NCI-H2081 treated with DMSO at 0.1 percent for 48 hours (cell line): ENCODE data around the gene CBARP.
A peak's percentile ranks its signal among the peaks of the same experiment; 100 is the strongest.

Source experiments
- DNase-seq: peaks from one replicate; lab custom pipeline; 2025; lab: John Stamatoyannopoulos, UW

Gene CBARP

DNA sequence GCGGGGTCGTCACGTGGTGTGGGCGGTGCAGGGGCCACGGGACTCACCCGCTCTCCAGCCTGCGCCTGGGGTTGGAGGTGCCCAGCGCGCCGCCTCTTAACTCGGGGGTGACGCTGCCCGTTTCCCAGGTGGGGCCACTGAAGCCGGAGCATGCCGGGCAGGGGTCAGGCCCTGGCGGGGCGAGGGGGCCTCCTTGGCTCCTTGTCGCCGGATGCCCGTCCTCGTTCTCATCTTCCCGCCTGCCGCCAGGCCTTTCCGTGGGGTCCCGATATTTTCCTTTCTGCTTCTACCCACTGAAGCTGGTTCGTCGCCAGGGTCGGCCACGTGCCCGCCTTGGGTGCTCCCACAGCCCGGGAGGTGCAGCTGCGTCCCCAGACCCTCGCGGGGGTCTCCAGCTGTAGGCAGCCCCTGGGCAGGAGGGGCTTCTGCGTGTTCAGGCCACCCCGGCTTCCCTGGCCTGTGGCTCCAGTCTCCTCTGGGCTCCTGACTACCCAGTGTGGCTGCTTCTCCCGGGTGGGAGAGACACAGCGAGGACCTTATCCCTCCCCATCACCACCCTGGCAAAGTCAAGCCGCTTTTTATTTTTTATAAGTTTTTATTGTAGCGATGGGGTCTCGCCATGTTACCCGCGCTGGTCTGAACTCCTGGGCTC is 38.3 kb upstream of the CBARP start:
- DNase-seq = no peak

- DNase-seq = peak; percentile 57
Observed at GRCh38 chr19:1275260-1275975, 37.6 kb upstream of the CBARP start, which contains the start of gene FAM174C. FAM174C (plus strand) TSS chr19:1275530; CDS start chr19:1275550, 20 bp downstream.

DNA sequence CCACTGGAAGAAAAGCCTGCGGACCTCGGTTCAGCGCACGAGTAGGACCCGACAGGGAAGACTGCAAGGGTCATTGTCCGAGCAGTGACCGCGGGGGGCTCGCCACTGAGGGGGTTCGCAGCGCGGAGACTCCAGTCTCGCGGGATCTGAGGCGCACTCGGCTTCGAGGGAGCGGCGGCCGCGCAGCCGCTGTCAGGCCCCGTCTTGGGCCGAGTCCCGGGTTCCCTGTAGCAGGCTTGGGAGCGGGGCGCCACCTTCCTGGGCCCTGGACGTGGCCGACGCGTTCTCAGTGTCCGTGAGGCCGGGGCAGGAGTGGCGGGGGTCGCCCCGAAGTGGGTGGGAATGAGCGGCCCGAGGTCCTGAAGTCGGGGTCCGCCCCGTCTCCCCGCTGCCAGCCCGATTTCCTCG is 37.1 kb upstream of the CBARP start:
- no peak for DNase-seq

DNA sequence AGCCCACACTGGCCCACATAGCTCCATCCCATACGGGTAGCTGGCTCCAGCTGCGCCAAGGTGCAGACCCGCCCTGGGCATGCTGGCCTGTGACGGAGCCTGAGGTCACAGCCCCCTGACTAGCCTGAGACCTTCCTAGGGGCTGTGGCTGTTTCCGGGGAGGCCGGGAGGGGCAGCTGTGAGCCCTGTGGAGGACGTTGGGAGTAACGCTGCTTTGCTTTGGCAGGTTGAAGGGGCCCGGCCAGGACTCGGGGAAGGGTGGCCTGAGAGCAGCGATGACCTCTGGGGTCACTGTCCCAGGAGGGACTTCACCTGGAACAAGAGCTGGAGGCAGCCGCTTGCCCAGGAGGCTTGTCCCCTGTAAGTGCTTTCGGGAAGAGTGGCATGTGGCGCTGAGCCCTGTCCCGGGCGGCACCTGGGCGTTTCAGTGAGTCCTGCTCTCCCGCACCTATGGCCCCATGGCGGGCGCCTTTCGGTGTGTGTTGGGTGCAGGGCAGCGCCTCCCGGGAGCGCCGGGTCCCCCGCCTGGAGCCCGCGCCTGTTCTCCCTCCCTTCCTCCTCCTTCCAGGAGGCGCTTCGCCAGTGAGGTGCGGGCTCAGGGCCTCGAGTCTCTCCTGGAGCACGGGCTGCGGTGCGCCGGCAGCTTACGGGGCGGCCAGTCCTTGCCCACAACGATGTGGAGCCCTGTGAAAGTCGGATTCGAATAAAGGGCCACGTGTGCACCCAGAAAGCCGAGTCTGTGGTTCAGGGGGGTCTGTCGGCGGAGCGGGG is 36.5 kb upstream of the CBARP start:
- DNase-seq = no peak

DNA sequence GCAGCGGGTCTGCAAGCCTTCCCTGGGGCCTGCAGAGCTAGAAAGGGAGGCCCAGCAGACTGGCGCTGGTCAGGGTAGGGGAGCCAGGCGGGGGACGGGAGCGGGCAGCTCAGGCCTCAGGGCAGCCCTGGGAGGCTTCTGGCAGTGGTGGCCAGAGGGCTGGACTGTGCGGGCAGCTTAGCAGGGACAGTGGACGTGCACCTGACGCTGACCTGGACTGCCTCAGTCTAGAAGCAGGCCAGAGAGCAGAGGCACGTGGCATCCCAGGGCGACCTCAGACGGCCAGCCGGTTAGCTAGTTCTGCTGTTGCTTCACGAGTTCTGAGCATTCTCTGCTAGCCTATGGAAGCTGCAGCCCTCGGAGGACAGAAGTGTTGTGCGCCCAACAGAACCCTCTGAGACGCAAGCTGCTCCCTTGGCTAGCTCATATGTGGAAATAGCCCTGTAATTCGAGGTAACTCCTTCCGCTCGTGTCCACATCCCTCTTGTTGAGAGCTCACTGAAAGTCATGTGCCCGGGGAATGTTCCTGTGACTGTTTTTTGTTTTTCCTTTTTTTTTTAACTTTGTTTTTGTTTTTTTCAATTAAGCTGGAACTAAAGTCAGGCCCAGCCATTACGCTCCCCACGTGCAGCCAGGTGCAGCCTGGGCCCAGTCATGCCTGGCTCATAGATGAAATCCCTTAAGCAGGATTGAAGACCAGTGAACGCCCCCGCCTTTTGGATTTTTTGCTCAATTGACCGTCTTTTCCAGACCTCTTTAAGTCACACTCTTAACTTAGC is 35.6 kb upstream of the CBARP start:
- DNase-seq = no peak

DNA sequence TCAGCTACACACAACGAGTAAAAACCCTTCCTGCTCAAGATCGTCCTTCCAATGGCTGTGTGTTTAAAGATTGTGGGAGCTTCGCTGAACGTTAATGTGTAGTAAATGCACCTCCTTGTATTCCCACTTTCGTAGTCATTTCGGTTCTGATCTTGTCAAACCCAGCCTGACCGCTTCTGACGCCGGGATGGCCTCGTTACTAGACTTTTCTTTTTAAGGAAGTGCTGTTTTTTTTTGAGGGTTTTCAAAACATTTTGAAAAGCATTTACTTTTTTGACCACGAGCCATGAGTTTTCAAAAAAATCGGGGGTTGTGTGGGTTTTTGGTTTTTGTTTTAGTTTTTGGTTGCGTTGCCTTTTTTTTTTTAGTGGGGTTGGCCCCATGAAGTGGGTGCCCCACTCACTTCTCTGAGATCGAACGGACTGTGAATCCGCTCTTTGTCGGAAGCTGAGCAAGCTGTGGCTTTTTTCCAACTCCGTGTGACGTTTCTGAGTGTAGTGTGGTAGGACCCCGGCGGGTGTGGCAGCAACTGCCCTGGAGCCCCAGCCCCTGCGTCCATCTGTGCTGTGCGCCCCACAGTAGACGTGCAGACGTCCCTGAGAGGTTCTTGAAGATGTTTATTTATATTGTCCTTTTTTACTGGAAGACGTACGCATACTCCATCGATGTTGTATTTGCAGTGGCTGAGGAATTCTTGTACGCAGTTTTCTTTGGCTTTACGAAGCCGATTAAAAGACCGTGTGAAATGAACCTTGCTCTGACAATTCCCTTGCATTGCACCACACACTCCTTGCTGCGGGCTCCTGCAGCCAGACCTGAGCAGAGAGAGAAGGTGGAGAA is 34.8 kb upstream of the CBARP start:
- no peak for DNase-seq

DNA sequence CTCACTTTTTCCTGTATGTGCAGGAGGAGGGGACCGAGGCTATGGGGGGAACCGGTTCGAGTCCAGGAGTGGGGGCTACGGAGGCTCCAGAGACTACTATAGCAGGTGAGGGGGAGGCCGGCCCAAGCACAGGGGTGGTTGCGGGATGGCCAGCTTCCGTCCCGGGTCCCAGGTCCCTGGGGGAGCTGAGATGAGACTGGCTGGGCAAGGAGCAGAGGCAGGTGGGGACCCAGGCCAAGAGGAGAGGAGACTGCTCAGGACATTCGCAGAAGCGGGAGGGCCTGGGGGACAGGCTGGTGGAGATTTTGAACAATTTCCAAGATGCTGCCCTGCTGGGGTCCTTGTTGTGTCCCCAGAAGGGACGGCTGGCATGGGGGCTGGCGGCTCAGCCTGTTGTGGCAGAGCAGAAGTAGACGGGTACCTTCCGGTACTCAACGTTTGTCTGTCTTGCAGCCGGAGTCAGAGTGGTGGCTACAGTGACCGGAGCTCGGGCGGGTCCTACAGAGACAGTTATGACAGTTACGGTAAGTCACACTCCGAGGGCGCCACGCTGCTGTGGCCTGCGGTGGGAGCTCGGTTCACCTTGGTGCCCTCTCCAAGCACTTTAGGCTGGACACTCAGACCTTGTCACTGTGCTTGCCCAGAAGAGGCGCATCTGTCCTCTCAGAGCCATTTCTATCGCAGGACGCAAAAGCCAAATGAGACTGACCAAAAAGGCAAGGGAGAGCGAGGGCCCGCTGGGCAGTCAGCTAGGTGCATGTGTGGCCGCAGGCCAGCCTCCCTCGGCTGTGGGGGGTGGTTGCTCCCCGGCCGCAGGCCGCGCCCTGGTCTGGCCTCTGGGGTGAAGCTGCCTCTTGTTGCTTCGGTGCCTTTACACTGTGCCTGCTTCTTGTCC is 34.0 kb upstream of the CBARP start:
- DNase-seq = no peak

DNA sequence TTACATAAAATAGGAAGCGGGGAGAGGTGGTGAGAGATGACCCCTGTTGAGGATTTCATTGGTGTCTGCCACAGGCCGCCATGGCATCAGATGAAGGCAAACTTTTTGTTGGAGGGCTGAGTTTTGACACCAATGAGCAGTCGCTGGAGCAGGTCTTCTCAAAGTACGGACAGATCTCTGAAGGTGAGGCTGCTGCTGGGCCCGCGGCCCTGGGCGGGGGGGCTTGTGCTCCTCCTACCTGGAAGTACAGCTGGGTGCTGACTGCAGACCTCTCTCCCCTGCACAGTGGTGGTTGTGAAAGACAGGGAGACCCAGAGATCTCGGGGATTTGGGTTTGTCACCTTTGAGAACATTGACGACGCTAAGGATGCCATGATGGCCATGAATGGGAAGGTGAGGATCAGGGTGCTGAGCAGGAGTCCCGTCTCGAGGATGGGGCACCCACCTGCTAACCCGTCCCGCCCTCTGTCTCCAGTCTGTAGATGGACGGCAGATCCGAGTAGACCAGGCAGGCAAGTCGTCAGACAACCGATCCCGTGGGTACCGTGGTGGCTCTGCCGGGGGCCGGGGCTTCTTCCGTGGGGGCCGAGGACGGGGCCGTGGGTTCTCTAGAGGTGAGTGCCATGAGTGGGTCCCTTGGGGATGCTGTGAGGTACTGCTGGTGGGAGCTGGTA is 33.2 kb upstream of the CBARP start:
- no peak for DNase-seq

DNA sequence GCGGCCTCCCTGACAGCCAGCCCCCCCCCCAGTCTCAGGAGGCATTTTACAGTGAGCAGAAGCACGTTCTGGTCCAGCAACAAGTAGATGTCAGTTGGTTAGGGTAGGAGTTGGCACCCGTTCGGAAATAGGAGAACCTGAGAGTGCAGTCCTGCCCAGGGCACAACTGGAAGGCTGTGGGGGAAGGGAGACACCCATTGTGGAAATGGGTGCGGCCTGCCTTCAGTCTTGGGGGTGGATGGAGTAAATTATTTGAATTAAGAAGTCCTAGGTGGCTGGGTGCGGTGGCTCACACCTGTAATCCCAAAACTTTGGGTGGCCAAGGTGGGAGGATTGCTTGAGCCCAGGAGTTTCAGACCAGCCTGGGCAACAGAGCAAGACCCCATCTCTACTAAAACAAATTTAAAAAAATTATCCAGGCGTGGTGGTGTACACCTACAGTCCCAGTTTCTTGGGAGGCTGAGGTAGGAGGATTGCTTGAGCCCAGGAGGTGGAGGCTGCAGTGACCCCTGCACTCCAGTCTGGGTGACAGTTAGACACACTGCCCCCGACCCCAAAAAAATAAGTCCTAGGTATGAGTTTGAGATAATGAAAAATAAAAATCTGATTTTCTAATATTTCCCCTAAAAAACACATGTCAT is 32.5 kb upstream of the CBARP start:
- DNase-seq = no peak

DNA sequence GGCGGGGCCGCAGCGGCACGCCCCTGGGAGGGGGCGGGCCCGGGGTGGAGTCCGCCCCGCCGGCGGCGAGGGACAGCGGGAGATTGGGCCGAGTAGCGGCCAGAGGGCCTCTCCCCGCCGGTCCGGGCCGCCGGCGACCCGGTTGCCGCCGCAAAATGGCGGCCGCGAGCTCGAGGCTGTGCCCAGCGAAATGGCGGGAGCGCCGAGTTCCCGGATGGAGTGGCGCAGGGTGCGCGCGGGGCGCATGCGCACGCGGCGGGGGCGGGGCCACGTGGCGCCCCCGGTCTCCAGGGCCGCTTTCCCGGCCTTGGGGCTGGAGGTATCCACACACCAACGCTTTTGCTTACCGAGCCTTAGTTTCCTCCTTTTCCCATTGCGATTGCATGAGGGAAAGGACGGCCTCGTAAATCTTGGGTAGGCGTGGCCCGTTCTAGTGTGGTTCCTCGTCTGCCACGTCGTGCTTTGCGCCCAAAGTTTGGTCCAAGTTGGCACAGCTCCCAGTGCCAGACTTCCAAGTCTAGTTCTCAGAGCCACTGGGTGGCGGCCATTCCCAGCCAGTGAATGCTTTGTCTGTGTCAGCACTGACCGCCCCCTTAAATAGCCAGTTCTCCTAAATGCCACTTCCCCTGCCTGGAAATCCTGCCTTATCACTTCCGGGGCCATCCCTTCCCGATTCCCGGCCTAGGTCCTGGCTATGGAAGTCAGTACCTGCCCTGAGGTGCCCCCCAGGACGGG is 31.8 kb upstream of the CBARP start:
- no peak for DNase-seq

- peak; percentile 89 for DNase-seq
Observed at GRCh38 chr19:1269065-1269477, 31.3 kb upstream of the CBARP start, which contains the start of gene CIRBP. CIRBP (plus strand) TSS chr19:1269332; CDS start chr19:1270934, 1,602 bp downstream.

GRCh38 chr19:1268226-1269064 is 30.6 kb upstream of the CBARP start:
- no peak for DNase-seq

- no peak for DNase-seq
Observed at GRCh38 chr19:1267477-1268225, 29.8 kb upstream of the CBARP start.

DNA sequence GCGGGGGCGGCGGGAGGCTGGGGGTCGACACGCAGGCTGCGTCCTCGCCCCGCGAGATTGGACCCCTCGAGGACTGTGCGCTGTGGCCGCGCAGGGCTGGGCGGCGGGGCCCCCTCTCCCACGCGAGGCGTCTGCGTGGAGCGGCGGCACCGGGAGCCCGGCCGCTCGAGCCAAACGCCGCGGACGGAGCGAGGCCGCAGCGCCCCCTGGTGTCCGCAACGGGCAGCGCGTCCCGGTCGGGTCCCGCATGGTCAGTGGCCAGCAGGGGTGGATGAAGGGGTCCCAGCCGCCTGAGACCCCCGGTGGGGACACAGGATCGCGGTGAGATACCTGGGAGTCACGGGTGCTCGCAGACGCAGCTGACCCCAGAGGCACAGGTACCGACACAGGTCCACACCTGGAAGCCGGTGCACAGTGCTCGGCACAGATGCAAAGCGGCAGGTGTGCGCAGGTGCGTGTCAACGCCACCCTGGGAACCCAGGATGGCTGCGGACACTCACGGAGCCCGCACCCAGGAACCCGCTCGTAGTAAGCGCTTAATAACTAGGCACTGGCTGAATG is 29.2 kb upstream of the CBARP start:
- no peak for DNase-seq

GRCh38 chr19:1266129-1266915 is 28.5 kb upstream of the CBARP start:
- DNase-seq = no peak
